B cell (primary cell): ENCODE measurements around the gene FBXL16.

Experiments used
- EZH2 ChIP-seq: IDR thresholded peaks from 2 replicates; pipeline ENCODE4 v1.6.1; 2012; ENCODE audit warnings: borderline replicate concordance, low read depth, mild to moderate bottlenecking, moderate library complexity, low read length; ENCODE audit not compliant: insufficient read depth, poor library complexity, severe bottlenecking
- TF ChIP-seq, protein P1 (sequence below): fragments of 200-600 bp; IDR thresholded peaks from one replicate; pipeline ENCODE4 v1.8.0; 2022; ENCODE audit warnings: antibody characterized with exemption, mild to moderate bottlenecking

DNA sequence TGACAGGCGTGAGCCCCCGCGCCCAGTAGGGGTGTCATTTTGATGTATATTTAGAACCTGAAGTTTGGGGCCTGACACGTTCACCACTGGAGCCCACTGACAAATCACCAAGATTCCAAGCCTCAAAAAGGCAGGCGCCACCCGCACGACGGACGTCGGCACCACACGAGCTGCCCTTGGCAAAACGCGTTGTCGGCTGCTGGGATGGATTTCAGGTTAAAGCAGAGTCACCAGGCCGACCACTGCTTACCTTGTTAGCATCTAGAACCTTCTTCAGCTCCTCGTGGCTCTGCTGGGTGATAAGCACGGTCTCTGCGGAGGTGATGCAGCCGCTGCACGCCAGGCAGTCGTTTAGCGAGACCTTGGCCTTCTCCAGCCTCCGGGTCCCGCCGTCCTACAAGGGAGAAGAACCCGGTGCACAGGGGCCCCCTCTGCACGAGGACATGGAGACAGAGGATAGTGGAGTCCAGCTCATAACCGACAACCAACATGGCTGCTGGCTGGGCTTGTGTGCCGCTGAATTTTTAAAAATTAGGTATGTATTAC, 31.4 kb upstream of the FBXL16 start:
- TF ChIP-seq, protein P1, sequence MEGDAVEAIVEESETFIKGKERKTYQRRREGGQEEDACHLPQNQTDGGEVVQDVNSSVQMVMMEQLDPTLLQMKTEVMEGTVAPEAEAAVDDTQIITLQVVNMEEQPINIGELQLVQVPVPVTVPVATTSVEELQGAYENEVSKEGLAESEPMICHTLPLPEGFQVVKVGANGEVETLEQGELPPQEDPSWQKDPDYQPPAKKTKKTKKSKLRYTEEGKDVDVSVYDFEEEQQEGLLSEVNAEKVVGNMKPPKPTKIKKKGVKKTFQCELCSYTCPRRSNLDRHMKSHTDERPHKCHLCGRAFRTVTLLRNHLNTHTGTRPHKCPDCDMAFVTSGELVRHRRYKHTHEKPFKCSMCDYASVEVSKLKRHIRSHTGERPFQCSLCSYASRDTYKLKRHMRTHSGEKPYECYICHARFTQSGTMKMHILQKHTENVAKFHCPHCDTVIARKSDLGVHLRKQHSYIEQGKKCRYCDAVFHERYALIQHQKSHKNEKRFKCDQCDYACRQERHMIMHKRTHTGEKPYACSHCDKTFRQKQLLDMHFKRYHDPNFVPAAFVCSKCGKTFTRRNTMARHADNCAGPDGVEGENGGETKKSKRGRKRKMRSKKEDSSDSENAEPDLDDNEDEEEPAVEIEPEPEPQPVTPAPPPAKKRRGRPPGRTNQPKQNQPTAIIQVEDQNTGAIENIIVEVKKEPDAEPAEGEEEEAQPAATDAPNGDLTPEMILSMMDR = no peak
- TF ChIP-seq EZH2 = no peak
